Subcutaneous adipose tissue (tissue), 4 donors: ENCODE results near the gene KLK15. TPM values are rescaled to one million over a fixed set of nuclear protein-coding genes. Genes with fewer than 3 reads are reported as not detected.

Experiments
- CTCF ChIP-seq: fragments of 450-650 bp; IDR thresholded peaks from one replicate; pipeline ENCODE4 v1.5.1; 2016; ENCODE audit warnings: low read depth, mild to moderate bottlenecking, control low read depth, antibody characterized with exemption, moderate library complexity
- total RNA-seq, 4 donors: library from RNA; depleted of rRNA; stranded (reverse); fragments of >200 nt; gene quantifications; one replicate each; pipeline ENCODE4 v1.1.0, GENCODE V29; 2016

KLK15 gene
- total RNA-seq, 4 donors from 2014 or later: not detected

DNA sequence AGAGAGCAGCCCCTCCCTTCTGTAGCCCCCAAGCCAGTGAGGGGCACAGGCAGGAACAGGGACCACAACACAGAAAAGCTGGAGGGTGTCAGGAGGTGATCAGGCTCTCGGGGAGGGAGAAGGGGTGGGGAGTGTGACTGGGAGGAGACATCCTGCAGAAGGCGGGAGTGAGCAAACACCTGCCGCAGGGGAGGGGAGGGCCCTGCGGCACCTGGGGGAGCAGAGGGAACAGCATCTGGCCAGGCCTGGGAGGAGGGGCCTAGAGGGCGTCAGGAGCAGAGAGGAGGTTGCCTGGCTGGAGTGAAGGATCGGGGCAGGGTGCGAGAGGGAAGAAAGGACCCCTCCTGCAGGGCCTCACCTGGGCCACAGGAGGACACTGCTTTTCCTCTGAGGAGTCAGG, 25.5 kb upstream of the KLK15 start:
- no peak for TF ChIP-seq CTCF

DNA sequence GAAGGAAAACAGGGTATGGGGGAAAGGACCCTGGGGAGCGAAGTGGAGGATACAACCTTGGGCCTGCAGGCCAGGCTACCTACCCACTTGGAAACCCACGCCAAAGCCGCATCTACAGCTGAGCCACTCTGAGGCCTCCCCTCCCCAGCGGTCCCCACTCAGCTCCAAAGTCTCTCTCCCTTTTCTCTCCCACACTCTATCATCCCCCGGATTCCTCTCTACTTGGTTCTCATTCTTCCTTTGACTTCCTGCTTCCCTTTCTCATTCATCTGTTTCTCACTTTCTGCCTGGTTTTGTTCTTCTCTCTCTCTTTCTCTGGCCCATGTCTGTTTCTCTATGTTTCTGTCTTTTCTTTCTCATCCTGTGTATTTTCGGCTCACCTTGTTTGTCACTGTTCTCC, 24.0 kb upstream of the KLK15 start:
- no peak for TF ChIP-seq CTCF

DNA sequence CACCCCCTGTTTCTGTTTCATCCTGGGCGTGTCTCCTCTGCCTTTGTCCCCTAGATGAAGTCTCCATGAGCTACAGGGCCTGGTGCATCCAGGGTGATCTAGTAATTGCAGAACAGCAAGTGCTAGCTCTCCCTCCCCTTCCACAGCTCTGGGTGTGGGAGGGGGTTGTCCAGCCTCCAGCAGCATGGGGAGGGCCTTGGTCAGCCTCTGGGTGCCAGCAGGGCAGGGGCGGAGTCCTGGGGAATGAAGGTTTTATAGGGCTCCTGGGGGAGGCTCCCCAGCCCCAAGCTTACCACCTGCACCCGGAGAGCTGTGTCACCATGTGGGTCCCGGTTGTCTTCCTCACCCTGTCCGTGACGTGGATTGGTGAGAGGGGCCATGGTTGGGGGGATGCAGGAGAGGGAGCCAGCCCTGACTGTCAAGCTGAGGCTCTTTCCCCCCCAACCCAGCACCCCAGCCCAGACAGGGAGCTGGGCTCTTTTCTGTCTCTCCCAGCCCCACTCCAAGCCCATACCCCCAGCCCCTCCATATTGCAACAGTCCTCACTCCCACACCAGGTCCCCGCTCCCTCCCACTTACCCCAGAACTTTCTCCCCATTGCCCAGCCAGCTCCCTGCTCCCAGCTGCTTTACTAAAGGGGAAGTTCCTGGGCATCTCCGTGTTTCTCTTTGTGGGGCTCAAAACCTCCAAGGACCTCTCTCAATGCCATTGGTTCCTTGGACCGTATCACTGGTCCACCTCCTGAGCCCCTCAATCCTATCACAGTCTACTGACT, 21.4 kb upstream of the KLK15 start, which contains the start of gene KLK3:
KLK3 (plus strand) TSS at position 280 of the 775 bp plus-strand sequence; CDS start at position 321, 41 bp downstream.
- no peak for TF ChIP-seq CTCF

DNA sequence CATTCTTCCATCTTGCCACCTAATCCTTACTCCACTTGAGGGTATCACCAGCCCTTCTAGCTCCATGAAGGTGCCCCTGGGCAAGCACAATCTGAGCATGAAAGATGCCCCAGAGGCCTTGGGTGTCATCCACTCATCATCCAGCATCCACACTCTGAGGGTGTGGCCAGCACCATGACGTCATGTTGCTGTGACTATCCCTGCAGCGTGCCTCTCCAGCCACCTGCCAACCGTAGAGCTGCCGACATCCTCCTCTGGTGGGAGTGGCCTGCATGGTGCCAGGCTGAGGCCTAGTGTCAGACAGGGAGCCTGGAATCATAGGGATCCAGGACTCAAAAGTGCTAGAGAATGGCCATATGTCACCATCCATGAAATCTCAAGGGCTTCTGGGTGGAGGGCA, 18.2 kb upstream of the KLK15 start:
- no peak for TF ChIP-seq CTCF

DNA sequence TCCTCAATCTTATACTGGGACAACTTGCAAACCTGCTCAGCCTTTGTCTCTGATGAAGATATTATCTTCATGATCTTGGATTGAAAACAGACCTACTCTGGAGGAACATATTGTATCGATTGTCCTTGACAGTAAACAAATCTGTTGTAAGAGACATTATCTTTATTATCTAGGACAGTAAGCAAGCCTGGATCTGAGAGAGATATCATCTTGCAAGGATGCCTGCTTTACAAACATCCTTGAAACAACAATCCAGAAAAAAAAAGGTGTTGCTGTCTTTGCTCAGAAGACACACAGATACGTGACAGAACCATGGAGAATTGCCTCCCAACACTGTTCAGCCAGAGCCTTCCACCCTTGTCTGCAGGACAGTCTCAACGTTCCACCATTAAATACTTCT, 17.4 kb upstream of the KLK15 start:
- TF ChIP-seq CTCF: no peak

- TF ChIP-seq CTCF: no peak
Observed at GRCh38 chr19:50844296-50844935, 11.0 kb upstream of the KLK15 start.

- no peak for TF ChIP-seq CTCF
Observed at GRCh38 chr19:50843701-50844221, 10.4 kb upstream of the KLK15 start.
